Activated naive CD8-positive, alpha-beta T cell treated with anti-CD3 and anti-CD28 coated beads for 36 hours (primary cell): Measurements from ENCODE around the gene GPR141. TPM values are rescaled to one million over a fixed set of nuclear protein-coding genes. Genes with fewer than 3 reads are reported as not detected.

Experiments used
- DNase-seq: peaks from one replicate; pipeline ENCODE4 v3.0.0; 2021
- H3K27ac Mint-ChIP-seq: one replicate; pipeline ENCODE4 v1.8.0; 2022; ENCODE audit warnings: mild to moderate bottlenecking, moderate library complexity, mixed read lengths
- H3K27me3 Mint-ChIP-seq: one replicate; pipeline ENCODE4 v1.8.0; 2022; ENCODE audit warnings: mild to moderate bottlenecking, mixed read lengths
- H3K36me3 Mint-ChIP-seq: one replicate; pipeline ENCODE4 v1.8.0; 2021; ENCODE audit warnings: mild to moderate bottlenecking, mixed read lengths
- H3K4me1 Mint-ChIP-seq: one replicate; pipeline ENCODE4 v1.8.0; 2021; ENCODE audit warnings: mixed read lengths
- H3K4me3 Mint-ChIP-seq: one replicate; pipeline ENCODE4 v1.8.0; 2022; ENCODE audit warnings: mild to moderate bottlenecking, moderate library complexity, mixed read lengths
- H3K9me3 Mint-ChIP-seq: one replicate; pipeline ENCODE4 v1.8.0; 2022; ENCODE audit warnings: mixed read lengths
- total RNA-seq, 2 experiments: library from RNA; stranded (reverse); gene quantifications; one replicate each; pipeline ENCODE4 v1.2.3, GENCODE V29; 2021

Gene GPR141
- total RNA-seq, 2 experiments from 2014 or later, result not detected

- no peaks in the 10 kb centered on the region for H3K4me1 Mint-ChIP-seq
- DNase-seq, result no peak
- H3K4me3 Mint-ChIP-seq, result no peak overlapping the region
- no peak overlapping the region for H3K27ac Mint-ChIP-seq
- no peaks in the 10 kb centered on the region for H3K27me3 Mint-ChIP-seq
- no peaks in the 10 kb centered on the region for H3K36me3 Mint-ChIP-seq
- H3K9me3 Mint-ChIP-seq, result no peaks in the 10 kb centered on the region
Measured at GRCh38 chr7:37738321-37738720, 54.8 kb downstream of the GPR141 start.

DNA sequence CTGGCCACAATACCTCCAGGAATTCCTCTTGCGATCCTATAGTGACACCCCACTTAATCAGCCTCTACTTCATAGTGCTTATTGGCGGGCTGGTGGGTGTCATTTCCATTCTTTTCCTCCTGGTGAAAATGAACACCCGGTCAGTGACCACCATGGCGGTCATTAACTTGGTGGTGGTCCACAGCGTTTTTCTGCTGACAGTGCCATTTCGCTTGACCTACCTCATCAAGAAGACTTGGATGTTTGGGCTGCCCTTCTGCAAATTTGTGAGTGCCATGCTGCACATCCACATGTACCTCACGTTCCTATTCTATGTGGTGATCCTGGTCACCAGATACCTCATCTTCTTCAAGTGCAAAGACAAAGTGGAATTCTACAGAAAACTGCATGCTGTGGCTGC lies 56.8 kb downstream of the GPR141 start:
- Mint-ChIP-seq H3K9me3 (no peaks in the 10 kb centered on the region), H3K27me3 (peaks cover 4% of the 10 kb centered on the region), H3K36me3 (no peaks in the 10 kb centered on the region), H3K4me3 (no peak overlapping the region), H3K4me1 (no peaks in the 10 kb centered on the region), H3K27ac (no peak overlapping the region)
- DNase-seq, result no peak

DNA sequence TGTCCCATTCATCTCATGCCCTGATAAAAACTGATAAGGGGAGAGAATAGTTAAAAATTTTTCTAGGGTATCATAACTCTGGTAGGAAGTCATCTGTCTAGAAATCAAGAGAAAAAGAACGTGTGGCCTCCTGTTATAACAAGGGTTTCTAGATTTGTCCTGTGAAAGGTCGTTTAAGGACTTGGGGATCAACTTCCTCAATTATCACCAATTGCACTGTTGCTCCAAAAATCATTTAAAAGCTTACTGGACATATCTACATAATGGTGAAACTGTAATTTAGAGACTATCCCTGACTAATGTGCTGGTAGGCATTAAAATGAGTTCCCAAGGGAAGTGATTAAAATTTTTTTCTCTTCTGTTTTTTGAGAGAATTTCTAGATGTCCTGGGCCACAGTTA lies 58.2 kb downstream of the GPR141 start:
- H3K4me1 Mint-ChIP-seq, result no peaks in the 10 kb centered on the region
- H3K36me3 Mint-ChIP-seq, result no peaks in the 10 kb centered on the region

DNA sequence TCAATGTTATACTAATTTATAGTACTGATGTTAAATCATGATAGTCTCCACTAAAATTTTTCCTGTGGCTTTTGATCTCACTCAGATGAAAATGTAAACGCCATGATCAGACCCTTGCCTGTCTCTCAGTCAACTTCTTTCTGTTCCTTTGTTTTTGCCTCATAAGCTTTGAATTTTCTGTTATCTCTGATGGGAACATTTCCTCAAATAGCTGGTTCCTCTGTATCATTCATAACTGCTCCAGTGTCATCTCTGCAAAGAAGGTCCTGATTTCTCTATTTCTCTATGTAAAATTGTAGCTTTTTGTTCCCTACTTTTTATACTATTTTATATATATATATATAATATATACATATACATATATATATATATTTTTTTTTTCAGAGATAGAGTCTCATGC lies 67.5 kb downstream of the GPR141 start:
- Mint-ChIP-seq H3K27ac (no peak overlapping the region), H3K27me3 (peaks cover 18% of the 10 kb centered on the region), H3K4me1 (no peaks in the 10 kb centered on the region), H3K9me3 (no peaks in the 10 kb centered on the region), H3K4me3 (no peak overlapping the region), H3K36me3 (no peaks in the 10 kb centered on the region)
- DNase-seq, result no peak

More for the DNA sequence above, 58.2 kb downstream of the GPR141 start:
- Mint-ChIP-seq H3K9me3 (no peaks in the 10 kb centered on the region), H3K4me3 (no peak overlapping the region), H3K27me3 (peaks cover 4% of the 10 kb centered on the region), H3K27ac (no peak overlapping the region)
- DNase-seq, result no peak

DNA sequence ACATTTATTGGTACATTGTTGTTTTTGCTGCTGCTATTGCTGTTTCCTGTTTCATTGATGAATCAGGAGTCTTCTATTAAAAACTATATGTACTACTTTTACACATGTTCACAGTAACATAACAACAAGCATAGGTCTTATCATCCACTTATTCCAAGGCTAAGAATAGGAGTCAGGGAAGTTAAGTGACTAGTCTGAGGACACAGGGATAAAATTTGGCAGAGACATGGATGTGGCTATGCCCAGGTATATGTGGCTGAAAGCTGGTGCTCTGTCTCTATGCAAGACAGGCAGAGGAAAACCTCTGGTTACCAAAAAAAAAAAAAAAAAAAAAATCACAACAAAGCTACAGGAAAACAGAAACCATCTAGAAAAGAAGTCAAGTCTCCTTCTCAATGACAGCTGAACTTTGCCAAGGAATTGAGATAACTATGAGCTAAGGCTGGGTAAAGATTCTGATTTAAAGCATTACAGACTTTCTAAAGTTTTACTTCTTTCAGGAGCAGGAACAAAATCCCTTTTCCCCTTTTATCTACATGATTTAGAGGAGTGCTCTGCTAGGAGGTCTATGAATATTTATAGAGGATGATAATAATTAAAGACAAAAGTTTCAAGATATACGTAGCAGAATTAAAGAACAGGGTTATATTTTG lies 70.0 kb downstream of the GPR141 start:
- H3K9me3 Mint-ChIP-seq, result no peaks in the 10 kb centered on the region
- no peak for DNase-seq
- peaks cover 15% of the 10 kb centered on the region for H3K27me3 Mint-ChIP-seq
- H3K4me1 Mint-ChIP-seq, result no peaks in the 10 kb centered on the region
- no peak overlapping the region for H3K27ac Mint-ChIP-seq
- no peaks in the 10 kb centered on the region for H3K36me3 Mint-ChIP-seq
- H3K4me3 Mint-ChIP-seq, result no peak overlapping the region

GRCh38 chr7:37756797-37757551 lies 73.4 kb downstream of the GPR141 start:
- H3K36me3 Mint-ChIP-seq, result no peaks in the 10 kb centered on the region
- H3K9me3 Mint-ChIP-seq, result no peaks in the 10 kb centered on the region
- H3K4me3 Mint-ChIP-seq, result no peak overlapping the region
- peaks cover 25% of the 10 kb centered on the region for H3K27me3 Mint-ChIP-seq
- DNase-seq, result no peak
- no peaks in the 10 kb centered on the region for H3K4me1 Mint-ChIP-seq
- H3K27ac Mint-ChIP-seq, result no peak overlapping the region

- Mint-ChIP-seq H3K4me1 (no peaks in the 10 kb centered on the region), H3K4me3 (no peak overlapping the region), H3K27ac (no peak overlapping the region), H3K9me3 (no peaks in the 10 kb centered on the region), H3K27me3 (peaks cover 25% of the 10 kb centered on the region), H3K36me3 (no peaks in the 10 kb centered on the region)
- no peak for DNase-seq
Measured at GRCh38 chr7:37757563-37757962, 74.0 kb downstream of the GPR141 start.

- H3K36me3 Mint-ChIP-seq, result no peaks in the 10 kb centered on the region
- no peaks in the 10 kb centered on the region for H3K4me1 Mint-ChIP-seq
- DNase-seq, result no peak
- H3K9me3 Mint-ChIP-seq, result peaks cover 2% of the 10 kb centered on the region
- no peak overlapping the region for H3K27ac Mint-ChIP-seq
- H3K27me3 Mint-ChIP-seq, result peaks cover 25% of the 10 kb centered on the region
- no peak overlapping the region for H3K4me3 Mint-ChIP-seq
Measured at GRCh38 chr7:37758501-37759045, 75.0 kb downstream of the GPR141 start.

GRCh38 chr7:37759526-37759925 lies 76.0 kb downstream of the GPR141 start:
- no peaks in the 10 kb centered on the region for H3K36me3 Mint-ChIP-seq
- no peak overlapping the region for H3K27ac Mint-ChIP-seq
- H3K27me3 Mint-ChIP-seq, result peaks cover 29% of the 10 kb centered on the region
- H3K4me3 Mint-ChIP-seq, result no peak overlapping the region
- peaks cover 4% of the 10 kb centered on the region for H3K9me3 Mint-ChIP-seq
- no peaks in the 10 kb centered on the region for H3K4me1 Mint-ChIP-seq
- DNase-seq, result no peak

GRCh38 chr7:37765421-37765829 lies 81.9 kb downstream of the GPR141 start:
- peaks cover 6% of the 10 kb centered on the region for H3K9me3 Mint-ChIP-seq
- no peaks in the 10 kb centered on the region for H3K36me3 Mint-ChIP-seq
- peaks cover 13% of the 10 kb centered on the region for H3K4me1 Mint-ChIP-seq
- DNase-seq, result no peak
- H3K27me3 Mint-ChIP-seq, result peaks cover 12% of the 10 kb centered on the region
- H3K27ac Mint-ChIP-seq, result no peak overlapping the region
- H3K4me3 Mint-ChIP-seq, result no peak overlapping the region

DNA sequence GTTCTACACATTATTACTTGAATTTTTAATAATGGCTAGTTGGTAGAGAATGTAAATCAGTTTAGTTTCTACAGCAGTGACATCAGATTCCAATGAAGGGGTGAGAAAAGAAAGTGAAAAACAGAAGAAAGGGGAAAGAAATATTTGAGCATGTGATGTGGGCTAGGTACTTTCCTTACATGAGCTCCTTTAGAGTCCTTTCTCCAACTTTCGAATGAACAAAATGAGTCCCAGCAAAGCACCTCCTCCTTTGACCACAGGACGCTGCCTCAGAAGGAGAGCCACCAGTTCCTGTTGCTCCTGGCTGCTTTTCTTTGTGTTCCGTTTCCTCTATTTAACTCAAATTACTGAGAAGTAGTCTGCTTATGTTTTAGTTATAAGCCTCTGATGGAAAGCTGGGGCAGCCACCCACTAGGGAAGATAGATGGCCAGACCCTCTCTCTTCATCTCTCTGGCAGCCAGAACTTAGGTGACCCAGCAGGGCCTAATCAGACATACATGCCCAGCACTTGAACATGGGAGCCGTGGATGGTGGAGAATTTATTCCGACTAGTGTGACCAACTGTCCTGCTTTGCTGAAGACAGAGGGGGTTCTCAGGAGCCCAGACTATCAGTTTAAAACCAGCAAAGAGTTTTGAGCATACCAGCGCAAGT lies 82.4 kb downstream of the GPR141 start:
- no peak overlapping the region for H3K4me3 Mint-ChIP-seq
- H3K27me3 Mint-ChIP-seq, result peaks cover 9% of the 10 kb centered on the region
- H3K27ac Mint-ChIP-seq, result peak overlapping the region; percentile 26
- H3K36me3 Mint-ChIP-seq, result no peaks in the 10 kb centered on the region
- H3K4me1 Mint-ChIP-seq, result peaks cover 13% of the 10 kb centered on the region
- peak; percentile 17 for DNase-seq
- peaks cover 6% of the 10 kb centered on the region for H3K9me3 Mint-ChIP-seq

GRCh38 chr7:37768611-37769010 lies 85.0 kb downstream of the GPR141 start:
- Mint-ChIP-seq H3K27ac (no peak overlapping the region), H3K36me3 (no peaks in the 10 kb centered on the region), H3K4me3 (no peak overlapping the region), H3K9me3 (peaks cover 4% of the 10 kb centered on the region), H3K27me3 (peaks cover 4% of the 10 kb centered on the region), H3K4me1 (peaks cover 13% of the 10 kb centered on the region)
- no peak for DNase-seq

GRCh38 chr7:37769291-37769690 lies 85.7 kb downstream of the GPR141 start:
- no peaks in the 10 kb centered on the region for H3K27me3 Mint-ChIP-seq
- no peak overlapping the region for H3K4me3 Mint-ChIP-seq
- H3K9me3 Mint-ChIP-seq, result peaks cover 4% of the 10 kb centered on the region
- DNase-seq, result no peak
- H3K4me1 Mint-ChIP-seq, result peaks cover 13% of the 10 kb centered on the region
- no peaks in the 10 kb centered on the region for H3K36me3 Mint-ChIP-seq
- no peak overlapping the region for H3K27ac Mint-ChIP-seq

GRCh38 chr7:37769726-37770125 lies 86.2 kb downstream of the GPR141 start:
- H3K4me1 Mint-ChIP-seq, result peaks cover 13% of the 10 kb centered on the region
- H3K27ac Mint-ChIP-seq, result no peak overlapping the region
- H3K27me3 Mint-ChIP-seq, result no peaks in the 10 kb centered on the region
- no peak for DNase-seq
- peaks cover 2% of the 10 kb centered on the region for H3K9me3 Mint-ChIP-seq
- no peaks in the 10 kb centered on the region for H3K36me3 Mint-ChIP-seq
- no peak overlapping the region for H3K4me3 Mint-ChIP-seq

GRCh38 chr7:37770838-37771237 lies 87.3 kb downstream of the GPR141 start:
- Mint-ChIP-seq H3K36me3 (no peaks in the 10 kb centered on the region), H3K9me3 (peaks cover 11% of the 10 kb centered on the region), H3K4me1 (peaks cover 9% of the 10 kb centered on the region), H3K27me3 (no peaks in the 10 kb centered on the region), H3K27ac (no peak overlapping the region), H3K4me3 (no peak overlapping the region)
- DNase-seq, result no peak
